H1 (cell line): ENCODE measurements around the gene IRF2BP2. TPM values are rescaled to one million over a fixed set of nuclear protein-coding genes. Genes with fewer than 3 reads are reported as not detected.
A peak's percentile ranks its signal among the peaks of the same experiment; 100 is the strongest.

Experiments
- CTCF ChIA-PET: fragments of 300-600 bp; sonication (Branson Sonifier 250); formaldehyde crosslinking; loops from one replicate; lab custom pipeline; 2021; ENCODE audit not compliant: partially characterized antibody; lab: Charles Lee
- POLR2A ChIA-PET: fragments of 300-600 bp; sonication (Branson Sonifier 250); formaldehyde crosslinking; loops from one replicate; lab custom pipeline; 2021; ENCODE audit warnings: inconsistent platforms; ENCODE audit not compliant: partially characterized antibody; lab: Charles Lee
- DNase-seq, 2 experiments: peaks; one replicate each; pipeline versions ENCODE4 v3.0.0 to v3.0.0-alpha.2; 2010 to 2022; ENCODE audit warnings: low spot score in 2 of 2, low read depth in 1 of 2, mixed read lengths in 1 of 2
- FAIRE-seq: peaks from 2 replicates; lab custom pipeline; 2011; peaks lifted over from hg19 to GRCh38; lab: Jason Lieb, UNC
- H2AFZ ChIP-seq: 2 replicates; pipeline ENCODE4 v1.8.1; 2012; ENCODE audit warnings: low read length, inconsistent platforms
- H2AK5ac ChIP-seq: 2 replicates; pipeline ENCODE4 v1.6.1; 2013; ENCODE audit warnings: low read depth, low read length
- H2BK120ac ChIP-seq: replicated peaks from 2 replicates; pipeline ENCODE3; 2013; ENCODE audit warnings: low read depth, low read length, inconsistent platforms
- H2BK12ac ChIP-seq: 2 replicates; pipeline ENCODE4 v1.6.1; 2013; ENCODE audit warnings: low read depth, low read length
- H2BK15ac ChIP-seq: 2 replicates; pipeline ENCODE4 v1.6.1; 2013; ENCODE audit warnings: low read length
- H2BK20ac ChIP-seq: 2 replicates; pipeline ENCODE4 v1.6.1; 2013; ENCODE audit warnings: low read length
- H2BK5ac ChIP-seq: 2 replicates; pipeline ENCODE4 v1.6.1; 2013; ENCODE audit warnings: low read depth, low read length
- H3K14ac ChIP-seq: 2 replicates; pipeline ENCODE4 v1.6.1; 2013; ENCODE audit warnings: inconsistent platforms; ENCODE audit not compliant: insufficient read length
- H3K18ac ChIP-seq: 2 replicates; pipeline ENCODE4 v1.6.1; 2013; ENCODE audit warnings: low read length; ENCODE audit errors: extremely low read depth
- H3K23ac ChIP-seq: 2 replicates; pipeline ENCODE4 v1.6.1; 2013; ENCODE audit warnings: inconsistent platforms; ENCODE audit not compliant: insufficient read length
- H3K23me2 ChIP-seq: 2 replicates; pipeline ENCODE4 v1.6.1; 2013; ENCODE audit warnings: low read depth, low read length
- H3K27ac ChIP-seq: 2 replicates; pipeline ENCODE4 v1.6.1; 2011; ENCODE audit warnings: low read depth, low read length, inconsistent platforms
- H3K27me3 ChIP-seq, 4 experiments: replicated peaks in 1 of 4; 1 replicate in 1 of 4; 2 replicates in 3 of 4; pipeline versions ENCODE4 v1.6.1 to v1.8.1; 2011 to 2013; ENCODE audit warnings: low read length in 3 of 4, mild to moderate bottlenecking in 3 of 4, inconsistent platforms in 2 of 4, mixed read lengths in 2 of 4, moderate library complexity in 1 of 4; ENCODE audit not compliant: control insufficient read depth in 3 of 4, insufficient read depth in 3 of 4; ENCODE audit errors: extremely low read depth in 1 of 4
- H3K36me3 ChIP-seq, 4 experiments: 2 replicates each; pipeline versions ENCODE4 v1.6.1 to v1.8.1; 2011 to 2013; ENCODE audit warnings: mild to moderate bottlenecking in 4 of 4, low read length in 3 of 4, moderate library complexity in 2 of 4, control low read depth in 1 of 4, inconsistent platforms in 1 of 4; ENCODE audit not compliant: insufficient read depth in 4 of 4, control insufficient read depth in 2 of 4
- H3K4ac ChIP-seq: replicated peaks from 2 replicates; pipeline ENCODE3; 2013; ENCODE audit warnings: low read length, low read depth, mixed read lengths, inconsistent platforms; ENCODE audit not compliant: insufficient read length
- H3K4me1 ChIP-seq, 4 experiments: replicated peaks in 1 of 4; 1 replicate in 1 of 4; 2 replicates in 3 of 4; pipeline versions ENCODE4 v1.6.1 to v1.8.1; 2011 to 2013; ENCODE audit warnings: low read length in 3 of 4, inconsistent platforms in 2 of 4, mixed read lengths in 1 of 4; ENCODE audit not compliant: insufficient read depth in 4 of 4, control insufficient read depth in 3 of 4
- H3K4me2 ChIP-seq, 2 experiments: 2 replicates each; pipeline versions ENCODE4 v1.6.1 to v1.8.1; 2011 to 2013; ENCODE audit warnings: low read depth in 2 of 2, low read length in 2 of 2, control low read depth in 1 of 2, inconsistent platforms in 1 of 2, mild to moderate bottlenecking in 1 of 2; ENCODE audit not compliant: insufficient read depth in 1 of 2
- H3K4me3 ChIP-seq, 4 experiments: fragments of 200-600, 300-600 bp in 1 of 4; sonication (generic), shearing (Covaris generic), sonication (Bioruptor Twin) in 1 of 4; 2 replicates each; pipeline versions ENCODE4 v1.5.1 to v1.8.1; 2011 to 2016; ENCODE audit warnings: low read length in 4 of 4, low read depth in 3 of 4, control low read depth in 2 of 4, inconsistent platforms in 2 of 4, mild to moderate bottlenecking in 2 of 4, mixed read lengths in 1 of 4, moderate library complexity in 1 of 4; ENCODE audit not compliant: insufficient read depth in 2 of 4; ENCODE audit errors: extremely low read depth in 1 of 4
- H3K56ac ChIP-seq: replicated peaks from 2 replicates; pipeline ENCODE3; 2013; ENCODE audit warnings: low read depth, mild to moderate bottlenecking, mixed read lengths, low read length, inconsistent platforms; ENCODE audit not compliant: insufficient read length
- H3K79me1 ChIP-seq: 2 replicates; pipeline ENCODE4 v1.6.1; 2013; ENCODE audit warnings: low read depth, low read length, control low read depth
- H3K79me2 ChIP-seq, 2 experiments: 2 replicates each; pipeline versions ENCODE4 v1.6.1 to v1.8.1; 2012 to 2013; ENCODE audit warnings: low read length in 2 of 2, mild to moderate bottlenecking in 2 of 2, inconsistent platforms in 1 of 2; ENCODE audit not compliant: insufficient read depth in 2 of 2, control insufficient read depth in 1 of 2
- H3K9ac ChIP-seq, 4 experiments: replicated peaks in 1 of 4; 1 replicate in 1 of 4; 2 replicates in 3 of 4; pipeline versions ENCODE4 v1.6.1 to v1.8.1; 2011 to 2013; ENCODE audit warnings: low read depth in 3 of 4, low read length in 3 of 4, control low read depth in 2 of 4, mild to moderate bottlenecking in 2 of 4, moderate library complexity in 2 of 4, inconsistent platforms in 1 of 4; ENCODE audit errors: extremely low read depth in 1 of 4
- H3K9me3 ChIP-seq, 2 experiments: 2 replicates each; pipeline versions ENCODE4 v1.6.1 to v1.8.1; 2012 to 2013; ENCODE audit warnings: mild to moderate bottlenecking in 2 of 2, moderate library complexity in 2 of 2, control low read depth in 1 of 2, inconsistent platforms in 1 of 2, low read depth in 1 of 2, low read length in 1 of 2, mixed read lengths in 1 of 2; ENCODE audit not compliant: insufficient read depth in 2 of 2
- H4K20me1 ChIP-seq, 2 experiments: replicated peaks in 1 of 2; 2 replicates each; pipeline versions ENCODE3 to v1.8.1; 2011 to 2013; ENCODE audit warnings: inconsistent platforms in 2 of 2, low read length in 2 of 2, mild to moderate bottlenecking in 1 of 2; ENCODE audit not compliant: insufficient read depth in 2 of 2, control insufficient read depth in 1 of 2
- H4K5ac ChIP-seq: 2 replicates; pipeline ENCODE4 v1.6.1; 2013; ENCODE audit warnings: low read length, low read depth, mixed read lengths, inconsistent platforms; ENCODE audit not compliant: insufficient read length
- H4K8ac ChIP-seq: 2 replicates; pipeline ENCODE4 v1.8.0; 2013; ENCODE audit warnings: mild to moderate bottlenecking, moderate library complexity, low read length, inconsistent platforms; ENCODE audit not compliant: insufficient read depth; ENCODE audit errors: extremely low read depth
- H4K91ac ChIP-seq: replicated peaks from 2 replicates; pipeline ENCODE3; 2013; ENCODE audit warnings: low read length, mixed read lengths, inconsistent platforms; ENCODE audit not compliant: insufficient read length
- BACH1 ChIP-seq: IDR thresholded peaks from 2 replicates; pipeline ENCODE4 v1.6.1; 2012; ENCODE audit warnings: low read length, improper control_type of control experiment
- BCL11A ChIP-seq, 2 experiments: IDR thresholded peaks; one replicate each; pipeline ENCODE4 v1.6.1; 2011; ENCODE audit warnings: low read depth in 2 of 2, low read length in 2 of 2, mild to moderate bottlenecking in 2 of 2
- CBX8 ChIP-seq: fragments of 300-800, 300-1000 bp; sonication (generic); IDR thresholded peaks from 2 replicates; pipeline ENCODE4 v1.7.1; 2016; ENCODE audit warnings: low read depth, low read length, borderline replicate concordance
- CTBP2 ChIP-seq: IDR thresholded peaks from 2 replicates; pipeline ENCODE4 v1.7.0; 2011; ENCODE audit warnings: borderline replicate concordance, mild to moderate bottlenecking, moderate library complexity, mixed read lengths, low read length; ENCODE audit not compliant: insufficient read depth, insufficient read length
- POU5F1 ChIP-seq: IDR thresholded peaks from 2 replicates; pipeline ENCODE4 v1.6.1; 2011; ENCODE audit warnings: low read depth, mild to moderate bottlenecking, low read length, moderate library complexity
- SRF ChIP-seq: IDR thresholded peaks from 2 replicates; pipeline ENCODE4 v1.6.1; 2011; ENCODE audit warnings: mild to moderate bottlenecking, low read depth, low read length, moderate library complexity
- TAF1 ChIP-seq: IDR thresholded peaks from 2 replicates; pipeline ENCODE4 v1.6.1; 2011; ENCODE audit warnings: mild to moderate bottlenecking, low read depth, low read length
- TBP ChIP-seq: IDR thresholded peaks from 2 replicates; pipeline ENCODE4 v1.6.1; 2011; ENCODE audit warnings: low read depth, low read length, improper control_type of control experiment
- WGBS, 2 experiments: shearing (Covaris generic) in 1 of 2; methylation state at CpG; one replicate each; pipeline versions ENCODE4 v1.1.6 to v1.1.7; 2013 to 2015; ENCODE audit warnings: low lambda C conversion rate in 2 of 2, mixed read lengths in 2 of 2, inconsistent platforms in 1 of 2, low coverage in 1 of 2, missing lambda C conversion rate in 1 of 2; ENCODE audit not compliant: insufficient replicate concordance in 2 of 2, insufficient coverage in 1 of 2, insufficient read length in 1 of 2; ENCODE audit errors: extremely low coverage in 1 of 2, missing lambda C conversion rate in 1 of 2; 5-methylcytosine and 5-hydroxymethylcytosine counted together
- polyA plus RNA-seq, 7 experiments: library from polyadenylated mRNA; depleted of rRNA in 3 of 7; stranded (reverse) in 5 of 7; unstranded in 2 of 7; fragments of >200 nt in 5 of 7; fragments of 200-250 nt in 2 of 7; gene quantifications; 1 replicate in 5 of 7; 2 replicates in 1 of 7; 4 replicates in 1 of 7; pipeline versions ENCODE4 v1.2.1 to v1.2.3, GENCODE V29; 2011 to 2013; ENCODE audit warnings: missing spikeins in 2 of 7, mixed read lengths in 2 of 7
- total RNA-seq: library from RNA; stranded (reverse); fragmentation: NEBNext Ultra II Directional; extraction: Animal tissue kit (Norgen Biotek cat#: 25700); gene quantifications from 2 replicates; pipeline ENCODE4 v1.2.1, GENCODE V29; 2021

The IRF2BP2 gene
- total and polyA plus RNA-seq, 2 of the 8 experiments (the other 6 are each of a cell fraction or from before 2014, with no cell fraction given): 24.9 to 67.5 TPM

- WGBS, 2 experiments: 38% methylated on average over 11 of the region's 11 CpGs; no CpG with 5 or more reads in 1 of the 2 experiments
- Histone ChIP-seq H3K4me1 (peaks cover 5 to 13% (median 9%) of the 10 kb centered on the region in 4 experiments; a peak in 6 of 7 replicates), H2AK5ac (no peak overlapping the region), H3K23ac (no peak overlapping the region), H2BK20ac (no peak overlapping the region), H2BK15ac (no peak overlapping the region), H3K14ac (no peak overlapping the region), H2BK5ac (no peak overlapping the region), H3K23me2 (no peaks in the 10 kb centered on the region; the same call in 1 of the 2 replicates), H3K18ac (no peak overlapping the region), H2BK120ac (no peak overlapping the region), H3K79me2 (peaks cover 7 to 37% of the 10 kb centered on the region in 2 experiments), H4K20me1 (peaks cover 9% of the 10 kb centered on the region in 2 experiments), H4K8ac (no peak overlapping the region), H3K79me1 (no peaks in the 10 kb centered on the region), H3K27ac (no peak overlapping the region), H2BK12ac (no peak overlapping the region), H2AFZ (no peak overlapping the region), H4K91ac (no peak overlapping the region), H3K9ac (peak overlapping the region in 1 of 4 experiments; percentile 34; a peak in 3 of 7 replicates)
- DNase-seq (no peak), FAIRE-seq (no peak)
- POLR2A ChIA-PET: interaction anchor here (0.6 to 3.6 kb wide), 12 partner anchors 10 to 496 kb away, joined by 3 to 35 read pairs (median 4); partner anchors contain the start of gene IRF2BP2
- CTCF ChIA-PET: interaction anchor here (0.9 to 1.9 kb wide), 5 partner anchors 95 to 483 kb away, joined by 3 to 6 read pairs (median 3); no protein-coding TSS in a partner anchor
- TF ChIP-seq BCL11A (IDR thresholded peaks at IDR 0.05; ENCODE audit: low read depth in 2 of 2, low read length in 2 of 2) (no peak), CBX8 (no peak), TAF1 (no peak), SRF (no peak), BACH1 (no peak), TBP (no peak), POU5F1 (no peak), CTBP2 (no peak)
- TF ChIP-seq, all 59 proteins: peak for 0
- Histone ChIP-seq H3K4me2 (peak overlapping the region; percentile 62 to 63), H3K36me3 (peaks cover 0 to 16% (median 4%) of the 10 kb centered on the region in 4 experiments; a peak in 2 of 8 replicates), H3K4me3 (peak overlapping the region; percentile 31 to 67 (median 42); a peak in 7 of 8 replicates), H3K56ac (no peak overlapping the region), H3K9me3 (no peaks in the 10 kb centered on the region), H4K5ac (peak overlapping the region; percentile 81), H3K4ac (no peak overlapping the region), H3K27me3 (no peaks in the 10 kb centered on the region)
These were observed 9.3 kb downstream of the IRF2BP2 start for GRCh38 chr1:234600418-234601281.
